Ascending aorta (tissue), 2 donors: ENCODE data around the gene C1orf116. TPM values are rescaled to one million over a fixed set of nuclear protein-coding genes. Genes with fewer than 3 reads are reported as not detected.

ENCODE experiments used
- DNase-seq, 2 donors: peaks; one replicate each; pipeline ENCODE4 v3.0.0-alpha.2; 2019; ENCODE audit warnings: low spot score in 2 of 2
- H3K27ac ChIP-seq, 2 donors: fragments of 200-600 bp; sonication (generic); one replicate each; pipeline ENCODE4 v1.5.1; 2016 to 2017; ENCODE audit warnings: mild to moderate bottlenecking in 1 of 2
- H3K27me3 ChIP-seq: fragments of 200-600 bp; sonication (generic); one replicate; pipeline ENCODE4 v1.5.1; 2017
- H3K36me3 ChIP-seq, 2 donors: fragments of 200-600 bp; sonication (generic); one replicate each; pipeline ENCODE4 v1.5.1; 2016
- H3K4me1 ChIP-seq, 2 donors: fragments of 200-600 bp; sonication (generic); one replicate each; pipeline ENCODE4 v1.5.1; 2016 to 2017; ENCODE audit warnings: mild to moderate bottlenecking in 1 of 2
- H3K4me3 ChIP-seq, 2 donors: fragments of 200-600 bp; sonication (generic); one replicate each; pipeline ENCODE4 v1.5.1; 2016 to 2017; ENCODE audit warnings: mild to moderate bottlenecking in 1 of 2
- H3K9me3 ChIP-seq, 2 donors: fragments of 200-600 bp; sonication (generic); one replicate each; pipeline ENCODE4 v1.5.1; 2016
- intact Hi-C: fragments of 100-400 bp; cut with DNase I; formaldehyde crosslinking; loops from one replicate; pipeline ENCODE4 v1.15.1; 2023
- total RNA-seq: library from RNA; depleted of rRNA; stranded (reverse); fragments of >200 nt; gene quantifications from one replicate; pipeline ENCODE4 v1.1.0, GENCODE V29; 2016
- TF ChIP-seq, protein P1 (sequence below), 3 experiments: fragments of 200-600 bp in 2 of 3; fragments of 450-650 bp in 1 of 3; sonication (generic) in 2 of 3; IDR thresholded peaks; one replicate each; pipeline ENCODE4 v1.5.1; 2016 to 2019; ENCODE audit warnings: antibody characterized with exemption in 3 of 3, mild to moderate bottlenecking in 1 of 3, moderate library complexity in 1 of 3

C1orf116 gene
- total RNA-seq, 1 donor from 2014 or later, result not detected

DNA sequence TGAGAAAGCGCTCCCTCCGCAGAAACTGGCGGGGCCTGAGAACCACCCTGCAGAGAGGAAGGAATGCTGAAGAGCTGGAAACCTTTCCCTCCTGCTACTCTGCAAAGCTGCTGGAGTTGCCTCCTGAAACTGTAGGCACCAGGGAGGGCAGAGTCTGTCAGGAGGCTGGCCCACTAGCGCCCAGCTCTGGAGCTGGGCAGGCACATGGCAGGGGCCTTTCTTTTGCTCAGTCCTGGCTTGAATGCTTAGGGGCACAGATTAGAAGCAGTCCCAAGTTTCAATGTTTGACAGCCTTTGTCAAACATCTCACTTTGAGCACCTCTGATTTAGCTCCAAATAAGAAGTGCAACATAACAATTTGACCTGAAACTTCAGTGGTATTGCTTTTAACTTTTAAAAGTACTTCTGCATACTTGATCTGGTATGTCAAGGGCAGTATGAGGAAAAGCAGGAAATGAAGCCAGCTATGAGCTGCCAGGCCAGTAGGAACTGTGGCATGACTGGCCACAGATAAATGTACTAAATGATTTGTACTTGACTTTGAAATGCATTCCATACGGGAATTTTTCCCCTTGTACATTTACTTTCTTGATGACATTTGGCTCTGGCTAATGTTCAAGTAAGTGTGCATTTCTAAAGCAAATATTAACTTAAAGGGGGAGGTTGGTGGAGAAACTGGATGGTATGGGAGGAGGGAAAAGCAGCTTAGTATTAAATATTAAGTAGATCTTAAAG is 7.2 kb downstream of the C1orf116 start:
- DNase-seq, result no peak
- no peaks in the 10 kb centered on the region for H3K9me3 ChIP-seq
- peaks cover 9 to 21% of the 10 kb centered on the region in 2 donors for H3K4me1 ChIP-seq
- TF ChIP-seq, protein P1, sequence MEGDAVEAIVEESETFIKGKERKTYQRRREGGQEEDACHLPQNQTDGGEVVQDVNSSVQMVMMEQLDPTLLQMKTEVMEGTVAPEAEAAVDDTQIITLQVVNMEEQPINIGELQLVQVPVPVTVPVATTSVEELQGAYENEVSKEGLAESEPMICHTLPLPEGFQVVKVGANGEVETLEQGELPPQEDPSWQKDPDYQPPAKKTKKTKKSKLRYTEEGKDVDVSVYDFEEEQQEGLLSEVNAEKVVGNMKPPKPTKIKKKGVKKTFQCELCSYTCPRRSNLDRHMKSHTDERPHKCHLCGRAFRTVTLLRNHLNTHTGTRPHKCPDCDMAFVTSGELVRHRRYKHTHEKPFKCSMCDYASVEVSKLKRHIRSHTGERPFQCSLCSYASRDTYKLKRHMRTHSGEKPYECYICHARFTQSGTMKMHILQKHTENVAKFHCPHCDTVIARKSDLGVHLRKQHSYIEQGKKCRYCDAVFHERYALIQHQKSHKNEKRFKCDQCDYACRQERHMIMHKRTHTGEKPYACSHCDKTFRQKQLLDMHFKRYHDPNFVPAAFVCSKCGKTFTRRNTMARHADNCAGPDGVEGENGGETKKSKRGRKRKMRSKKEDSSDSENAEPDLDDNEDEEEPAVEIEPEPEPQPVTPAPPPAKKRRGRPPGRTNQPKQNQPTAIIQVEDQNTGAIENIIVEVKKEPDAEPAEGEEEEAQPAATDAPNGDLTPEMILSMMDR (IDR thresholded peaks at IDR 0.05), result no peak
- no peaks in the 10 kb centered on the region for H3K36me3 ChIP-seq
- H3K4me3 ChIP-seq, result no peak overlapping the region
- intact Hi-C loops, result no loop called here
- H3K27ac ChIP-seq, result peak overlapping the region; percentile 55 to 69
- H3K27me3 ChIP-seq, result no peaks in the 10 kb centered on the region

DNA sequence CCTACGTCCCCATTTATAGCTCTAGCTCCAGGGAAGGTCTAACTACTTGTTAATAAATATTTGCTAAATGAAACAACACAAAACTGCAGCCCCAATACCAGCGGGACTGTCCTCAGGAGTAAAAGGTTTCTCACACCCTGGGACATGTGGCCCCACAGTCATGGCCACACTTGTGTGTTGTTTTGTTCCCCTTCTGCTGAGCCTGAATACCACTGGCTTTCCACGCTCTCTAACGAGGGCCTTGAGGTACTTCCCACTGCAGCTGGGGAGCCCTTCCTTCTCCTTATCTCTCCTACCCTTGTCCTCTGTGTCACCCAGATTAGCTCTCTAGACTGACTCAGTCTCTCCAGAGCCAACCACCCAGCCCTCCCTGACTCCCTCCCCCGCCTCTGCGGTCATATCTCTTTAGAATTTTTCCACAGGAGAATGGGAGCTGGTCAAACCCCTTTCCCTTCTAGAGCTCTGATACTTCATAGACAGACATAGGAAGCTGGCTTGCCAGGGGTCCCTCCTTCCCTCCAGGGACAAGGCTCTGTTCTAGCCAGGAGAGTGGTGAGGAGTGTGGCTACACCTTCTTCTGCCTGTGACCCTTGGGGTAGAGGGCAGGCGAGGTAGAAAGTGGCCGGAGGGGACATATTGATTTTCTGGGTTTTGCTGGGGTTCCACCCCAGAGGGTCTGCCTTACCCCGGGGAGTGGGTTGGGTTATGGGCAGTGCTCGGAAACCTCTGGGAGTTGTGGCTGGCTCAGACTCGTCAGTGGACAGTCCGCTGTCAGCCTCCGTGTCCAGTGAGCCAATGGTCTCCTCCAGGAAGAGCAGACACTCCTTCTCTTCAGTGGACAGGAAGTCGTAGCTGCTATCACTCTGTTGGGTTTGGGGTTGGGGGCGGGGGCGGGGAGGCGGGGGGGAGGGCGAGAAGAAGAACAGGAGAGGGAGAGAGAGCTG is 8.1 kb downstream of the C1orf116 start:
- Histone ChIP-seq H3K4me1 (peaks cover 9 to 21% of the 10 kb centered on the region in 2 donors), H3K4me3 (no peak overlapping the region), H3K27me3 (no peaks in the 10 kb centered on the region), H3K9me3 (no peaks in the 10 kb centered on the region), H3K36me3 (no peaks in the 10 kb centered on the region), H3K27ac (peak overlapping the region; percentile 55 to 69)
- intact Hi-C loops, result no loop called here
- no peak for DNase-seq
- TF ChIP-seq, protein P1 (IDR thresholded peaks at IDR 0.05), result no peak

DNA sequence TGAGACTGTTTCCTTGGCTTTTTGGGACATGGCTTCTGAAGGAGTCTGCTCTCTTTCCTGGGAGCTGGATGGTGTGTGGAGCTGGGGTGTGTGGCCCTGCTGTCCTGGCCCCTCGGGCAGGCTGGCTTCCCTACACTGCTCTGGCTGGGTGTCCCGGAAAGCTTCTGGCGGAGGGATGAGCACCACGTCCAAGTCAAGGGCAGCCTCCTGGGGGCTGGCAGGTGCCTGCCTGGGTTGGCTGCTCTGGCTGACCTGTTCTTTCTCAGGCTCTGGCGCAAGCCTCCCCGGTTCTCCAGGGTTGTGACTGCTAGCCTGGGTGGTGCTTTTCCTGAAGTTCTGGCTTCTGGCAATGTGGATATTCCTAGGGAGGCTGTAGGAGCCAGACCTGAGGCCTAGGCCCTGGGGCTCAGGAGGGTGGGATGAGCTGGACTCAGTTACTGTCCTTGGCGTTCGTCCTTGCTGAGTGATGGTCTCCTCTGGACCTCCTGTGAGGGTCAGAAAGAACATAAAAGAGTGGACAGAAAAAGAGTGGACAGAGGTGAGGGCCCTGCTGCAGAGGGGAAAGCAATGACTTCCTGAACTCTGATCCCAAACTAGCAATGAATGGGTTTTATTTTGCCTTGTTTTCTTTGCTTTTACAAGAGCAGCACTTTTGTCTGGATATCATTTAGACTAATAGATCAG is 9.4 kb downstream of the C1orf116 start:
- Histone ChIP-seq H3K9me3 (no peaks in the 10 kb centered on the region), H3K27ac (no peak overlapping the region), H3K36me3 (no peaks in the 10 kb centered on the region), H3K27me3 (no peaks in the 10 kb centered on the region), H3K4me1 (peaks cover 9 to 21% of the 10 kb centered on the region in 2 donors), H3K4me3 (no peak overlapping the region)
- no peak for DNase-seq
- TF ChIP-seq, protein P1 (IDR thresholded peaks at IDR 0.05), result no peak
- intact Hi-C loops, result no loop called here

DNA sequence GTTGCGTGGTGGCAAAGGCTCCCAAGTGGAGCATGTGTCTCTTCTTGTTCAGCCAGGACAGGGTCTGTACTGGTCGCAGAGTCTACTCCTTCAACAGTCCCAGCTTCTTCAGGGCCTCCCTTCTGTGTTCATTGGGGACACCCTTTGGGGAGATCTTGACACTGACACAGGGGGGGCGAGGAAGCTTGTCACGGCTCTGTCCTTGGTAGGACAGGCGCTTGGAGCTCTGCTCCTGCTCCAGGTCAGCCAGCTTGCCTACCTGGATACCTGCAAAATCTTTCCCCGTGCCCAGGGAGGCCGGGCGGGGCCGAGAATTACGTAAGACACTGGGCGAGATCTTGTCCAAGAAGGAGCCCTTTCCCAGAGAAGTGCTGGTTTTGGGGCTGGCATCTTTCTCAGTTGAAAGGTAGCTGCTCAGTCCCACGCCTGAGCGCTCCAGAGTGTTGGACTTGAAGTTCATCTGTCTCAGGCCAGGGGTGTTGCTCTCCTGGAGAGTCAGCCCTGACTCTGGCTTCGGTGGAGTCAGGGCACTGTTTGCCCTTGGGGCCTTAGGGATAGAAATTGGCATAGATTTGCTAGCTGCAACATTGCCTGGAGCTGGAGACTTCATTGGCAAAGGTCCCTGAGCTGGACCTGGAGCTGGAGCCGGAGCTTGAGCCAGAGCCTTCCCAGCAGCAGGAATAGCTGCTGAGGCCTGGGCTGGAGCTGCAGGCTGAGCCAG is 10.5 kb downstream of the C1orf116 start:
- Histone ChIP-seq H3K36me3 (no peaks in the 10 kb centered on the region), H3K4me1 (peaks cover 9 to 21% of the 10 kb centered on the region in 2 donors), H3K9me3 (no peaks in the 10 kb centered on the region), H3K27me3 (no peaks in the 10 kb centered on the region), H3K27ac (no peak overlapping the region), H3K4me3 (no peak overlapping the region)
- intact Hi-C loops, result no loop called here
- DNase-seq, result no peak
- TF ChIP-seq, protein P1 (IDR thresholded peaks at IDR 0.05), result no peak
